SK-N-SH treated with all-trans-retinoic acid at 6 μM for 48 hours (cell line): Measurements from ENCODE around the gene ABCC1.

Experiments
- ATAC-seq: fragments of 200-7000 bp; cut with Tn5 transposase; 3 replicates; pipeline ENCODE4 v1.9.1; 2020; ENCODE audit warnings: mild to moderate bottlenecking, moderate library complexity
- ARNTL ChIP-seq: fragments of 450-650 bp; formaldehyde crosslinking; IDR thresholded peaks from 2 replicates; pipeline ENCODE4 v1.5.0; 2020; ENCODE audit warnings: low read depth, mild to moderate bottlenecking, moderate library complexity, borderline replicate concordance
- BACH2 ChIP-seq: fragments of 250-450 bp; sonication (Bioruptor Pico); IDR thresholded peaks from 2 replicates; pipeline ENCODE4 v1.9.0; 2021; ENCODE audit warnings: mild to moderate bottlenecking, borderline replicate concordance
- ESRRG ChIP-seq: fragments of 250-450 bp; sonication (Bioruptor Pico); IDR thresholded peaks from 2 replicates; pipeline ENCODE4 v1.6.1; 2021; ENCODE audit warnings: mild to moderate bottlenecking
- ISL1 ChIP-seq: fragments of 250-450 bp; sonication (Bioruptor Pico); IDR thresholded peaks from 2 replicates; pipeline ENCODE4 v2.1.2; 2022; ENCODE audit warnings: mild to moderate bottlenecking, moderate library complexity
- OSR1 ChIP-seq: fragments of 250-450 bp; sonication (Bioruptor Pico); IDR thresholded peaks from 2 replicates; pipeline ENCODE4 v1.8.0; 2022; ENCODE audit warnings: moderate library complexity, mild to moderate bottlenecking, inconsistent platforms
- PPARA ChIP-seq: fragments of 250-450 bp; sonication (Bioruptor Pico); IDR thresholded peaks from 2 replicates; pipeline ENCODE4 v1.5.0; 2020; ENCODE audit warnings: mild to moderate bottlenecking, borderline replicate concordance
- RARB ChIP-seq: fragments of 250-450 bp; sonication (Bioruptor Pico); IDR thresholded peaks from 2 replicates; pipeline ENCODE4 v1.8.0; 2021; ENCODE audit warnings: mild to moderate bottlenecking, moderate library complexity
- SNAI2 ChIP-seq: fragments of 250-450 bp; sonication (Bioruptor Pico); IDR thresholded peaks from 2 replicates; pipeline ENCODE4 v1.5.0; 2020; ENCODE audit warnings: mild to moderate bottlenecking, moderate library complexity
- TCF4 ChIP-seq: fragments of 250-450 bp; sonication (Bioruptor Pico); IDR thresholded peaks from 2 replicates; pipeline ENCODE4 v1.8.0; 2021; ENCODE audit warnings: mild to moderate bottlenecking, moderate library complexity, borderline replicate concordance
- TOX ChIP-seq: fragments of 250-450 bp; sonication (Bioruptor Pico); IDR thresholded peaks from 2 replicates; pipeline ENCODE4 v1.8.0; 2021; ENCODE audit warnings: mild to moderate bottlenecking, moderate library complexity, borderline replicate concordance
- ZC3H10 ChIP-seq: fragments of 250-450 bp; sonication (Bioruptor Pico); IDR thresholded peaks from 2 replicates; pipeline ENCODE4 v1.5.1; 2021; ENCODE audit warnings: mild to moderate bottlenecking, moderate library complexity
- ZFP3 ChIP-seq: fragments of 250-450 bp; sonication (Bioruptor Pico); IDR thresholded peaks from 2 replicates; pipeline ENCODE4 v1.5.0; 2020; ENCODE audit warnings: mild to moderate bottlenecking, moderate library complexity
- ZFP30 ChIP-seq: fragments of 450-650 bp; formaldehyde crosslinking; IDR thresholded peaks from 2 replicates; pipeline ENCODE4 v1.5.0; 2022; ENCODE audit warnings: mild to moderate bottlenecking, moderate library complexity
- ZNF565 ChIP-seq: fragments of 450-650 bp; formaldehyde crosslinking; conservative IDR thresholded peaks from 2 replicates; pipeline ENCODE4 v1.5.0; 2020; ENCODE audit warnings: low read depth, mild to moderate bottlenecking, moderate library complexity
- ZNF70 ChIP-seq: fragments of 450-650 bp; formaldehyde crosslinking; IDR thresholded peaks from 2 replicates; pipeline ENCODE4 v1.5.0; 2020; ENCODE audit warnings: mild to moderate bottlenecking, moderate library complexity
- ZNF8 ChIP-seq: fragments of 450-650 bp; formaldehyde crosslinking; IDR thresholded peaks from 2 replicates; pipeline ENCODE4 v1.5.0; 2020; ENCODE audit warnings: mild to moderate bottlenecking, moderate library complexity
- TF ChIP-seq, protein P1 (sequence below): fragments of 250-450 bp; sonication (Bioruptor Pico); IDR thresholded peaks from 2 replicates; pipeline ENCODE4 v1.8.0; 2020; ENCODE audit warnings: mild to moderate bottlenecking, moderate library complexity, borderline replicate concordance
- TF ChIP-seq, protein P2 (sequence below): fragments of 250-450 bp; sonication (Bioruptor Pico); IDR thresholded peaks from 2 replicates; pipeline ENCODE4 v1.5.0; 2020; ENCODE audit warnings: mild to moderate bottlenecking, moderate library complexity
- TF ChIP-seq, protein P3 (sequence below): fragments of 250-450 bp; sonication (Bioruptor Pico); IDR thresholded peaks from 2 replicates; pipeline ENCODE4 v1.8.0; 2021; ENCODE audit warnings: low read depth, mild to moderate bottlenecking, moderate library complexity, borderline replicate concordance
- TF ChIP-seq, protein P4 (sequence below): fragments of 250-450 bp; sonication (Bioruptor Pico); IDR thresholded peaks from 2 replicates; pipeline ENCODE4 v1.5.1; 2021; ENCODE audit warnings: mild to moderate bottlenecking, moderate library complexity
- TF ChIP-seq, protein P5 (sequence below): fragments of 250-450 bp; sonication (Bioruptor Pico); IDR thresholded peaks from 2 replicates; pipeline ENCODE4 v1.5.1; 2020; ENCODE audit warnings: low read depth, mild to moderate bottlenecking, moderate library complexity

The ABCC1 gene

DNA sequence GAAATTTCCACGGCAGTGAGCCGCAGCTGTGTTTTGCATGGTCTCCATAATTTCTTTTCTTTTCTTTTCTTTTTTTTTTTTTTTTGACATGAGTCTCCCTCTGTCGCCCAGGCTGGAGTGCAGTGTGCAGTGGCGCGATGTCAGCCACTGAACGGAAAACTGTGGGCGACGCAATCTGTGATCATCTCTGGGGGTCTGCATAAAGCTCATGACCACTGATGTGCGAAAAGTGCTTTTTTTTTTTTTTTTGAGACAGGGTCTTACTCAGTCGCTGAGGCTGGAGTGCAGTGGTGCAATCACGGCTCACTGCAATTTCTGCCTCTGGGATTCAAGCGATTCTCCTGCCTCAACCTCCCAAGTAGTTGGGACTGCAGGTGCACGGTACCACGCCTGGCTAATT lies 156.2 kb downstream of the ABCC1 start (continued):
- TF ChIP-seq, protein P1, sequence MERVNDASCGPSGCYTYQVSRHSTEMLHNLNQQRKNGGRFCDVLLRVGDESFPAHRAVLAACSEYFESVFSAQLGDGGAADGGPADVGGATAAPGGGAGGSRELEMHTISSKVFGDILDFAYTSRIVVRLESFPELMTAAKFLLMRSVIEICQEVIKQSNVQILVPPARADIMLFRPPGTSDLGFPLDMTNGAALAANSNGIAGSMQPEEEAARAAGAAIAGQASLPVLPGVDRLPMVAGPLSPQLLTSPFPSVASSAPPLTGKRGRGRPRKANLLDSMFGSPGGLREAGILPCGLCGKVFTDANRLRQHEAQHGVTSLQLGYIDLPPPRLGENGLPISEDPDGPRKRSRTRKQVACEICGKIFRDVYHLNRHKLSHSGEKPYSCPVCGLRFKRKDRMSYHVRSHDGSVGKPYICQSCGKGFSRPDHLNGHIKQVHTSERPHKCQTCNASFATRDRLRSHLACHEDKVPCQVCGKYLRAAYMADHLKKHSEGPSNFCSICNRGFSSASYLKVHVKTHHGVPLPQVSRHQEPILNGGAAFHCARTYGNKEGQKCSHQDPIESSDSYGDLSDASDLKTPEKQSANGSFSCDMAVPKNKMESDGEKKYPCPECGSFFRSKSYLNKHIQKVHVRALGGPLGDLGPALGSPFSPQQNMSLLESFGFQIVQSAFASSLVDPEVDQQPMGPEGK (CRISPR knock-in tag), result no peak
- TF ChIP-seq, protein P2, sequence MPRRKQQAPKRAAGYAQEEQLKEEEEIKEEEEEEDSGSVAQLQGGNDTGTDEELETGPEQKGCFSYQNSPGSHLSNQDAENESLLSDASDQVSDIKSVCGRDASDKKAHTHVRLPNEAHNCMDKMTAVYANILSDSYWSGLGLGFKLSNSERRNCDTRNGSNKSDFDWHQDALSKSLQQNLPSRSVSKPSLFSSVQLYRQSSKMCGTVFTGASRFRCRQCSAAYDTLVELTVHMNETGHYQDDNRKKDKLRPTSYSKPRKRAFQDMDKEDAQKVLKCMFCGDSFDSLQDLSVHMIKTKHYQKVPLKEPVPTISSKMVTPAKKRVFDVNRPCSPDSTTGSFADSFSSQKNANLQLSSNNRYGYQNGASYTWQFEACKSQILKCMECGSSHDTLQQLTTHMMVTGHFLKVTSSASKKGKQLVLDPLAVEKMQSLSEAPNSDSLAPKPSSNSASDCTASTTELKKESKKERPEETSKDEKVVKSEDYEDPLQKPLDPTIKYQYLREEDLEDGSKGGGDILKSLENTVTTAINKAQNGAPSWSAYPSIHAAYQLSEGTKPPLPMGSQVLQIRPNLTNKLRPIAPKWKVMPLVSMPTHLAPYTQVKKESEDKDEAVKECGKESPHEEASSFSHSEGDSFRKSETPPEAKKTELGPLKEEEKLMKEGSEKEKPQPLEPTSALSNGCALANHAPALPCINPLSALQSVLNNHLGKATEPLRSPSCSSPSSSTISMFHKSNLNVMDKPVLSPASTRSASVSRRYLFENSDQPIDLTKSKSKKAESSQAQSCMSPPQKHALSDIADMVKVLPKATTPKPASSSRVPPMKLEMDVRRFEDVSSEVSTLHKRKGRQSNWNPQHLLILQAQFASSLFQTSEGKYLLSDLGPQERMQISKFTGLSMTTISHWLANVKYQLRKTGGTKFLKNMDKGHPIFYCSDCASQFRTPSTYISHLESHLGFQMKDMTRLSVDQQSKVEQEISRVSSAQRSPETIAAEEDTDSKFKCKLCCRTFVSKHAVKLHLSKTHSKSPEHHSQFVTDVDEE (CRISPR knock-in tag), result no peak
- TF ChIP-seq ZNF565 (no peak), ZC3H10 (no peak), BACH2 (CRISPR knock-in tag) (no peak), RARB (no peak)

DNA sequence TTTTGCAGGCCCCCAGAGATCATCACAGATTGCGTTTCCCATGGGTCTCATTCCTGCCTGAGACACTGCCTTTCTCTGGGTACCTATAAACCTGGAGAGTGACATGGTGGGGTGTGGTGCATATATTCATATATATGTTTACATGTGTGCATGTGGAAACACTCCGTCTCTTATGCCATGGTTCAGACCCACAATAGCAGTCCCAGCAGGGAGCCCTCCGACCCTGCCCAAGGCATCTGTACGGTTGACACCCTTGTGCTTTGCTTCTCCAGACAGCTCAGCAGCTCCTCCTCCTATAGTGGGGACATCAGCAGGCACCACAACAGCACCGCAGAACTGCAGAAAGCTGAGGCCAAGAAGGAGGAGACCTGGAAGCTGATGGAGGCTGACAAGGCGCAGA lies 157.1 kb downstream of the ABCC1 start:
- TF ChIP-seq TCF4 (no peak), ZNF8 (no peak), ZNF565 (no peak), TOX (no peak), SNAI2 (CRISPR knock-in tag) (no peak), PPARA (CRISPR knock-in tag) (no peak), ISL1 (CRISPR knock-in tag) (no peak), BACH2 (CRISPR knock-in tag) (no peak), ZFP30 (CRISPR knock-in tag) (no peak), ARNTL (CRISPR knock-in tag) (no peak), ZFP3 (CRISPR knock-in tag) (no peak), OSR1 (CRISPR knock-in tag) (no peak), ZNF70 (CRISPR knock-in tag) (no peak), ZC3H10 (no peak), ESRRG (CRISPR knock-in tag) (no peak)
- TF ChIP-seq, protein P3, sequence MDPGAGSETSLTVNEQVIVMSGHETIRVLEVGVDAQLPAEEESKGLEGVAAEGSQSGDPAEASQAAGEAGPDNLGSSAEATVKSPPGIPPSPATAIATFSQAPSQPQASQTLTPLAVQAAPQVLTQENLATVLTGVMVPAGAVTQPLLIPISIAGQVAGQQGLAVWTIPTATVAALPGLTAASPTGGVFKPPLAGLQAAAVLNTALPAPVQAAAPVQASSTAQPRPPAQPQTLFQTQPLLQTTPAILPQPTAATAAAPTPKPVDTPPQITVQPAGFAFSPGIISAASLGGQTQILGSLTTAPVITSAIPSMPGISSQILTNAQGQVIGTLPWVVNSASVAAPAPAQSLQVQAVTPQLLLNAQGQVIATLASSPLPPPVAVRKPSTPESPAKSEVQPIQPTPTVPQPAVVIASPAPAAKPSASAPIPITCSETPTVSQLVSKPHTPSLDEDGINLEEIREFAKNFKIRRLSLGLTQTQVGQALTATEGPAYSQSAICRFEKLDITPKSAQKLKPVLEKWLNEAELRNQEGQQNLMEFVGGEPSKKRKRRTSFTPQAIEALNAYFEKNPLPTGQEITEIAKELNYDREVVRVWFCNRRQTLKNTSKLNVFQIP (CRISPR knock-in tag), result no peak
- TF ChIP-seq, protein P2 (CRISPR knock-in tag), result no peak
- TF ChIP-seq, protein P4, sequence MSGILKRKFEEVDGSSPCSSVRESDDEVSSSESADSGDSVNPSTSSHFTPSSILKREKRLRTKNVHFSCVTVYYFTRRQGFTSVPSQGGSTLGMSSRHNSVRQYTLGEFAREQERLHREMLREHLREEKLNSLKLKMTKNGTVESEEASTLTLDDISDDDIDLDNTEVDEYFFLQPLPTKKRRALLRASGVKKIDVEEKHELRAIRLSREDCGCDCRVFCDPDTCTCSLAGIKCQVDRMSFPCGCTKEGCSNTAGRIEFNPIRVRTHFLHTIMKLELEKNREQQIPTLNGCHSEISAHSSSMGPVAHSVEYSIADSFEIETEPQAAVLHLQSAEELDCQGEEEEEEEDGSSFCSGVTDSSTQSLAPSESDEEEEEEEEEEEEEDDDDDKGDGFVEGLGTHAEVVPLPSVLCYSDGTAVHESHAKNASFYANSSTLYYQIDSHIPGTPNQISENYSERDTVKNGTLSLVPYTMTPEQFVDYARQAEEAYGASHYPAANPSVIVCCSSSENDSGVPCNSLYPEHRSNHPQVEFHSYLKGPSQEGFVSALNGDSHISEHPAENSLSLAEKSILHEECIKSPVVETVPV, result no peak
- TF ChIP-seq, protein P1 (CRISPR knock-in tag), result no peak
- TF ChIP-seq, protein P5, sequence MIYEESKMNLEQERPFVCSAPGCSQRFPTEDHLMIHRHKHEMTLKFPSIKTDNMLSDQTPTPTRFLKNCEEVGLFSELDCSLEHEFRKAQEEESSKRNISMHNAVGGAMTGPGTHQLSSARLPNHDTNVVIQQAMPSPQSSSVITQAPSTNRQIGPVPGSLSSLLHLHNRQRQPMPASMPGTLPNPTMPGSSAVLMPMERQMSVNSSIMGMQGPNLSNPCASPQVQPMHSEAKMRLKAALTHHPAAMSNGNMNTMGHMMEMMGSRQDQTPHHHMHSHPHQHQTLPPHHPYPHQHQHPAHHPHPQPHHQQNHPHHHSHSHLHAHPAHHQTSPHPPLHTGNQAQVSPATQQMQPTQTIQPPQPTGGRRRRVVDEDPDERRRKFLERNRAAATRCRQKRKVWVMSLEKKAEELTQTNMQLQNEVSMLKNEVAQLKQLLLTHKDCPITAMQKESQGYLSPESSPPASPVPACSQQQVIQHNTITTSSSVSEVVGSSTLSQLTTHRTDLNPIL, result no peak
- no peak for ATAC-seq
